HT1080 (cell line): Measurements from ENCODE around the gene RUSC2. TPM values are rescaled to one million over a fixed set of nuclear protein-coding genes. Genes with fewer than 3 reads are reported as not detected.

Experiments
- DNase-seq: peaks from one replicate; pipeline ENCODE4 v3.0.0-alpha.2; 2015; ENCODE audit warnings: low read depth
- polyA plus RNA-seq, 2 experiments: library from polyadenylated mRNA; depleted of rRNA; stranded (reverse); fragments of >200 nt; gene quantifications; 2 replicates each; pipeline ENCODE4 v1.2.3, GENCODE V29; 2015
- total RNA-seq: library from RNA; depleted of rRNA; stranded (reverse); fragments of >200 nt; shearing (Covaris generic); gene quantifications from 2 replicates; pipeline ENCODE4 v1.2.3, GENCODE V29; 2014; rRNA removed

The RUSC2 gene
- total RNA-seq, result 17.2 and 18.6 TPM in 2 replicates
- 23.9 and 24.6 TPM in 2 replicates for polyA plus RNA-seq (2015; cell fraction: cytosol; rRNA removed)
- polyA plus RNA-seq (2015; cell fraction: nucleus; rRNA removed), result 51.9 and 52.5 TPM in 2 replicates

GRCh38 chr9:35489313-35490154 lies at the start of gene RUSC2:
Gene RUSC2 (plus strand): TSS chr9:35490111. CDS start chr9:35546522, 56,411 bp downstream.
- peak; percentile 90 for DNase-seq

GRCh38 chr9:35446012-35446411 lies 43.9 kb upstream of the RUSC2 start:
- DNase-seq, result no peak

- DNase-seq, result no peak
Observed at GRCh38 chr9:35448496-35448895, 41.4 kb upstream of the RUSC2 start.

- DNase-seq, result no peak
Observed at GRCh38 chr9:35452481-35452880, 37.4 kb upstream of the RUSC2 start.

GRCh38 chr9:35453786-35454185 lies 36.1 kb upstream of the RUSC2 start:
- peak; percentile 17 for DNase-seq

GRCh38 chr9:35464141-35465025 lies 25.5 kb upstream of the RUSC2 start:
- DNase-seq, result no peak

- DNase-seq, result no peak
Observed at GRCh38 chr9:35470340-35470739, 19.6 kb upstream of the RUSC2 start.

GRCh38 chr9:35470894-35471293 lies 19.0 kb upstream of the RUSC2 start:
- DNase-seq, result no peak

- DNase-seq, result no peak
Observed at GRCh38 chr9:35476596-35476995, 13.3 kb upstream of the RUSC2 start.

GRCh38 chr9:35477211-35477855 lies 12.6 kb upstream of the RUSC2 start:
- DNase-seq, result peak; percentile 64

- peak; percentile 9 for DNase-seq
Observed at GRCh38 chr9:35478871-35479270, 11.0 kb upstream of the RUSC2 start.

- DNase-seq, result peak; percentile 45
Observed at GRCh38 chr9:35481347-35481975, 8.4 kb upstream of the RUSC2 start.

- DNase-seq, result no peak
Observed at GRCh38 chr9:35482071-35482470, 7.8 kb upstream of the RUSC2 start.

GRCh38 chr9:35484406-35484805 lies 5.5 kb upstream of the RUSC2 start:
- DNase-seq, result no peak

GRCh38 chr9:35487081-35487480 lies 2.8 kb upstream of the RUSC2 start:
- no peak for DNase-seq

- DNase-seq, result no peak
Observed at GRCh38 chr9:35488021-35488420, 1.9 kb upstream of the RUSC2 start.

GRCh38 chr9:35488566-35489312 lies 1.2 kb upstream of the RUSC2 start:
- no peak for DNase-seq

- peak; percentile 12 for DNase-seq
Observed at GRCh38 chr9:35490155-35490909, 421 bp downstream of the RUSC2 start.

- DNase-seq, result peak; percentile 21
Observed at GRCh38 chr9:35490910-35491465, 1.1 kb downstream of the RUSC2 start.
